OCI-LY3 (cell line): Measurements from ENCODE around the gene PTPRCAP.
"Not testable (repeated sequence)": the region's sequence is repeated elsewhere in the genome, so short reads cannot be mapped to it uniquely, and the experiment has no call there.

Experiments
- H2AFZ ChIP-seq: fragments of 200-600, 300-600 bp; shearing (Covaris generic); 2 replicates; pipeline ENCODE4 v1.6.0; 2014; ENCODE audit warnings: antibody characterized with exemption, low read depth, low read length
- H3K27ac ChIP-seq: fragments of 200-600, 300-600 bp; sonication (generic); 2 replicates; pipeline ENCODE4 v1.5.1; 2014; ENCODE audit warnings: mild to moderate bottlenecking, low read length, moderate library complexity, mixed read lengths
- H3K27me3 ChIP-seq: fragments of 200-600, 300-600 bp; sonication (generic); 2 replicates; pipeline ENCODE4 v1.6.1; 2014; ENCODE audit warnings: low read depth, low read length, mixed read lengths
- H3K36me3 ChIP-seq: fragments of 200-600, 300-600 bp; sonication (generic); replicated peaks from 2 replicates; pipeline ENCODE3; 2014; ENCODE audit warnings: low read depth, low read length, mixed read lengths
- H3K4me1 ChIP-seq: fragments of 300-600, 200-600 bp; sonication (generic); 2 replicates; pipeline ENCODE4 v1.6.1; 2014; ENCODE audit warnings: low read length, mixed read lengths
- H3K4me2 ChIP-seq: fragments of 200-600, 300-600 bp; sonication (generic); 2 replicates; pipeline ENCODE4 v1.6.1; 2014; ENCODE audit warnings: low read length, mixed read lengths
- H3K4me3 ChIP-seq: fragments of 300-600, 200-600 bp; sonication (generic); 2 replicates; pipeline ENCODE4 v1.5.1; 2014; ENCODE audit warnings: antibody characterized with exemption, mild to moderate bottlenecking, low read length, moderate library complexity
- H3K79me2 ChIP-seq: fragments of 300-600, 200-600 bp; shearing (Covaris generic); 2 replicates; pipeline ENCODE4 v1.6.1; 2014; ENCODE audit warnings: mild to moderate bottlenecking, low read length, mixed read lengths
- H3K9ac ChIP-seq: fragments of 300-600, 200-600 bp; shearing (Covaris generic); 2 replicates; pipeline ENCODE4 v1.6.0; 2014; ENCODE audit warnings: mild to moderate bottlenecking, low read length, moderate library complexity
- H3K9me3 ChIP-seq: fragments of 200-600, 300-600 bp; shearing (Covaris generic); 2 replicates; pipeline ENCODE4 v1.6.1; 2014; ENCODE audit warnings: low read length, mixed read lengths; ENCODE audit not compliant: insufficient read depth
- H4K20me1 ChIP-seq: fragments of 200-600, 300-600 bp; sonication (generic); 2 replicates; pipeline ENCODE4 v1.6.1; 2016; ENCODE audit warnings: low read length, mixed read lengths; ENCODE audit not compliant: insufficient read depth
- EZH2phosphoT487 ChIP-seq: fragments of 200-600 bp; shearing (Covaris generic); IDR thresholded peaks from 2 replicates; pipeline ENCODE4 v1.6.1; 2018; ENCODE audit warnings: antibody characterized with exemption, mixed run types, low read depth
- TF ChIP-seq, protein P1 (sequence below): fragments of 200-600, 300-600 bp; sonication (generic); IDR thresholded peaks from 2 replicates; pipeline ENCODE4 v1.5.1; 2014; ENCODE audit warnings: antibody characterized with exemption, low read length, low read depth

The PTPRCAP gene, protein sequence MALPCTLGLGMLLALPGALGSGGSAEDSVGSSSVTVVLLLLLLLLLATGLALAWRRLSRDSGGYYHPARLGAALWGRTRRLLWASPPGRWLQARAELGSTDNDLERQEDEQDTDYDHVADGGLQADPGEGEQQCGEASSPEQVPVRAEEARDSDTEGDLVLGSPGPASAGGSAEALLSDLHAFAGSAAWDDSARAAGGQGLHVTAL

DNA sequence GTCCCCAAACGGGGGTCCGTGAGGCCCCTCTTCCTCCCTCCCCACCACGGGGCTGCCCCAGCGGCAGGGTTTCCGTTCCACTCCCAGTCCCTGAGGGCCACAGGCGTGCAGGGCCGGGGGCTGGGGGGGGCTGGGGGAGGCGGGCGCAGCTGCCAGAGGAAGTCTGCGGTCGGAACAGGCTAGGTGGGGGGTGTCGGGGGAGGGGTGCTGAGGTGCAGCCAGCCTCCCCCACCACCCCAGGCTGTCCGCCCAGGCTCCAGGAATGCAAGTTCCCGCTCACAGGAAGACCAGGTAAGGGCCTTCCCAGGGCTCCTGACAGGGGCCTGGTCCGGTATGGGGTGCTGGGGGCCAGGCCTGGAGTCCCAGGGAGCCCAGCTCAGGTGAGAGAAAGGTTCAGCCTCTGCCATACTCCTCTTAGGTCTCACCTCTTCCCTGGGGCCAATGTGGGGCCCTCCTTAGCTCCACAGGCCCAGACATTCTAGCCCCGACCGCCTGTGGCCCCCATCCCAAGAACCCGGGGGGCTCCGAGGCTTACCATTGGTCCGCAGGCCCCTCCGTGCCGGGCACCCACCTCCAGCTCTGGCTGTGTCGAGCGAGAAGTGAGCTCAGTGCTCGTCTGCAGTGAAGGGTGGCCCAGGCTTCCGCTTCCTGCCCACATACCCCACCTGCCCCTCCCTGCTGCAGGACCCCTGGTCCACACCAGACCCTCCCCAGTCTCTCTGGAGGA, at the start of gene PTPRCAP:
Gene PTPRCAP (minus strand): TSS at position 601 of the 727 bp plus-strand sequence. CDS start 63 bp downstream, at position 538.
- Histone ChIP-seq H3K27me3 (no peaks in the 10 kb centered on the region), H3K9ac (peak within 1 kb of the TSS; percentile 99), H3K79me2 (peaks cover 48% of the 10 kb centered on the region), H2AFZ (no peak within 1 kb of the TSS), H3K4me3 (peak within 1 kb of the TSS; percentile 83), H3K27ac (peak within 1 kb of the TSS; percentile 96), H4K20me1 (no peaks in the 10 kb centered on the region), H3K4me1 (peaks cover 58% of the 10 kb centered on the region), H3K4me2 (peak within 1 kb of the TSS; percentile 99), H3K36me3 (peaks cover 39% of the 10 kb centered on the region), H3K9me3 (no peaks in the 10 kb centered on the region)
- no peak for TF ChIP-seq EZH2phosphoT487
- TF ChIP-seq, protein P1, sequence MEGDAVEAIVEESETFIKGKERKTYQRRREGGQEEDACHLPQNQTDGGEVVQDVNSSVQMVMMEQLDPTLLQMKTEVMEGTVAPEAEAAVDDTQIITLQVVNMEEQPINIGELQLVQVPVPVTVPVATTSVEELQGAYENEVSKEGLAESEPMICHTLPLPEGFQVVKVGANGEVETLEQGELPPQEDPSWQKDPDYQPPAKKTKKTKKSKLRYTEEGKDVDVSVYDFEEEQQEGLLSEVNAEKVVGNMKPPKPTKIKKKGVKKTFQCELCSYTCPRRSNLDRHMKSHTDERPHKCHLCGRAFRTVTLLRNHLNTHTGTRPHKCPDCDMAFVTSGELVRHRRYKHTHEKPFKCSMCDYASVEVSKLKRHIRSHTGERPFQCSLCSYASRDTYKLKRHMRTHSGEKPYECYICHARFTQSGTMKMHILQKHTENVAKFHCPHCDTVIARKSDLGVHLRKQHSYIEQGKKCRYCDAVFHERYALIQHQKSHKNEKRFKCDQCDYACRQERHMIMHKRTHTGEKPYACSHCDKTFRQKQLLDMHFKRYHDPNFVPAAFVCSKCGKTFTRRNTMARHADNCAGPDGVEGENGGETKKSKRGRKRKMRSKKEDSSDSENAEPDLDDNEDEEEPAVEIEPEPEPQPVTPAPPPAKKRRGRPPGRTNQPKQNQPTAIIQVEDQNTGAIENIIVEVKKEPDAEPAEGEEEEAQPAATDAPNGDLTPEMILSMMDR, result no peak

DNA sequence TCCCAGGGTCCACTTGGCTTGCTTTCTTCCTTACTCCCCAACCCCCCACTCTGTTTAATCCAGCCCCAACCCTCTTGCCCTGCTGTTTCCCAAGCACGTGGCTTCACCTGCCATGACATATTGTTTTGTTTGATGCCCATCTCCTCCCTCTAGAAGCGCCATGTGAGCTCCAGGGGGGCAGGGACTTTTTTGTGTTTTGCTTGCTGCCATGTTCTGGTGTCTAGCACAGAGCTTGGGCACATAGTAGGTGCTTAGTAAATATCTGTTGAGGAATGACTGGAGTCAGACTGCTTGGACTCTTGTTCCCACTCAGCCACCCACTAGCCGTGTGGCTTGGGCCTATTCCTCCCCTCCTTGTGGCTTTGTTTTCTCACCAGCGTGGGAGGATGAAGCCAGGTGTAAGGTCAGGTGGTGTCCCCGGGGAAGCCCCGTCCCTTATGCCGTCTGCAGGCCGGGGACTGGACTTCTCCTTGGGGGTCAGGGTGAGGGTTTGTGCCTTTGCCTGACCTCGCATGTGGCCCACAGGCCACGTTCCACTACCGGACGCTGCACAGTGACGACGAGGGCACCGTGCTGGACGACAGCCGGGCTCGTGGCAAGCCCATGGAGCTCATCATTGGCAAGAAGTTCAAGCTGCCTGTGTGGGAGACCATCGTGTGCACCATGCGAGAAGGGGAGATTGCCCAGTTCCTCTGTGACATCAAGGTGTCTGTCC, 49.2 kb upstream of the PTPRCAP start:
- H3K4me3 ChIP-seq, result no peak overlapping the region; the same call in 1 of the 2 replicates
- no peak overlapping the region for H3K9ac ChIP-seq
- peaks cover 10% of the 10 kb centered on the region; the same call in 1 of the 2 replicates for H4K20me1 ChIP-seq
- H3K4me2 ChIP-seq, result peak overlapping the region; percentile 95
- no peaks in the 10 kb centered on the region for H3K27me3 ChIP-seq
- H3K36me3 ChIP-seq, result peaks cover 35% of the 10 kb centered on the region
- TF ChIP-seq, protein P1, result no peak
- TF ChIP-seq EZH2phosphoT487, result no peak
- no peaks in the 10 kb centered on the region for H3K9me3 ChIP-seq
- H3K27ac ChIP-seq, result peak overlapping the region; percentile 82
- peaks cover 39% of the 10 kb centered on the region for H3K79me2 ChIP-seq
- H2AFZ ChIP-seq, result no peak overlapping the region
- peaks cover 57% of the 10 kb centered on the region for H3K4me1 ChIP-seq

DNA sequence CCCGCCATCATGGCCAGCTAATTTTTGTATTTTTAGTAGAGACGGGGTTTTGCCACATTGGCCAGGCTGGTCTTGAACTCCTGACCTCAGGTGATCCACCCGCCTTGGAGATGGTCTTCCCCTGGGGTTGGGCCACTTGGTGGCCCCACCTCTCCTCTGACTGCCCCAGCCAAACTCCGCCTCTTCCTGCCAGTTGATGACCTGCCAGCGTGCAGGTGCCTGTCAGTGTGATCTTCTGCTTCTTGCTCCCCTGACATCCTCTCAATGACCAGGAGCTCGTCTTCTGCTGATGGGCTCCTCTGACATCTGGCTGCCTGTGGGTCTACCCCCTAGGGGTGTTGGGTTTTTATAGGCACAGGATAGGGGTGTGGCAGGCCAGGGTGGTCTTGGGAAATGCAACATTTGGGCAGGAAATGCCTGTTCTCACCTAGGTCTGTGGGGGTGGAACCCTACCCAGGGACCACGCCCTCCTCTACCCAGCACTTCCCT, 48.4 kb upstream of the PTPRCAP start:
- Histone ChIP-seq H4K20me1 (peaks cover 10% of the 10 kb centered on the region; the same call in 1 of the 2 replicates), H3K4me1 (peaks cover 58% of the 10 kb centered on the region), H3K36me3 (peaks cover 28% of the 10 kb centered on the region), H3K4me2 (peak overlapping the region; percentile 95), H3K79me2 (peaks cover 39% of the 10 kb centered on the region), H3K27ac (peak overlapping the region; percentile 82)
- H3K9me3 ChIP-seq, H3K4me3 ChIP-seq, H2AFZ ChIP-seq, H3K9ac ChIP-seq, H3K27me3 ChIP-seq: not testable (repeated sequence)

DNA sequence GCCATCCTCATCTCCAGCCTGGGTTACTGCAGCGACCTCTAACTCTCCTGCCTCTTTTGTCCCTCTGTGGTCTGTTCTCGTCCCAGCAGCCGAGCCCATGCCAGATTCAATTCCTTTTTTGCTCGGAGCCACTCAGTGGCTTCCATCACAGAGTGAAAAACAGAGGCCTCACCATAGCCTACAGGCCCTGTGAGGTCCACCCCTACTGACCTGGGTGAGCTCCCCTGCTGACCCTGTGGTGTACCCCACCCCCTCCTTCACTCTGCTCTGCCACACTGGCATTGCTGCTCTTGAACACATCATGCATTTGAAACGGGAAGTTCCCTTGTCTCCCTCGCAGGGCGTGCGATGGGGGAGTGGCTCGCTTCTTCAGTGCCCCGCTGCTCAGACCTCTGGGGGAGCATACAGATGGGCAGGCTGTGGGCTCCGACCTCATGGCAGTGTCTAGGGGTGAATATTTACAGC, 47.4 kb upstream of the PTPRCAP start:
- Histone ChIP-seq H4K20me1 (peaks cover 10% of the 10 kb centered on the region; the same call in 1 of the 2 replicates), H3K4me1 (peaks cover 58% of the 10 kb centered on the region), H3K27me3 (0 out of 2 replicates have a peak, but pooled peaks cover 3% of the 10 kb centered on the region), H3K9ac (peak overlapping the region; percentile 68), H3K27ac (peak overlapping the region; percentile 82), H3K79me2 (peaks cover 39% of the 10 kb centered on the region), H3K4me3 (peak overlapping the region; percentile 76), H3K4me2 (peak overlapping the region; percentile 95), H3K36me3 (peaks cover 18% of the 10 kb centered on the region), H2AFZ (no peak overlapping the region), H3K9me3 (no peaks in the 10 kb centered on the region)
- TF ChIP-seq, protein P1, result no peak; the same call in 1 of the 2 replicates
- TF ChIP-seq EZH2phosphoT487, result no peak
